Trophoblast cell (in vitro differentiated cells and primary cell): ENCODE data around the gene LMAN1L.

Experiments used
- DNase-seq, 2 donors: peaks; one replicate each; pipeline ENCODE4 v3.0.0-alpha.2; 2016
- H2AFZ ChIP-seq: 2 replicates; pipeline ENCODE4 v1.6.1; 2013; ENCODE audit warnings: low read length, moderate library complexity, mild to moderate bottlenecking; ENCODE audit not compliant: insufficient read depth, poor library complexity
- H2AK5ac ChIP-seq: 2 replicates; pipeline ENCODE4 v1.6.1; 2013; ENCODE audit warnings: mild to moderate bottlenecking, low read length
- H2BK120ac ChIP-seq: 2 replicates; pipeline ENCODE4 v1.6.1; 2013; ENCODE audit warnings: low read length, mild to moderate bottlenecking, moderate library complexity; ENCODE audit not compliant: insufficient read depth, poor library complexity
- H2BK12ac ChIP-seq: 2 replicates; pipeline ENCODE4 v1.6.1; 2013; ENCODE audit warnings: mild to moderate bottlenecking, low read length, moderate library complexity
- H2BK5ac ChIP-seq: 2 replicates; pipeline ENCODE4 v1.6.1; 2013; ENCODE audit warnings: low read length, low read depth, moderate library complexity, mild to moderate bottlenecking; ENCODE audit not compliant: poor library complexity
- H3K14ac ChIP-seq: 2 replicates; pipeline ENCODE4 v1.6.1; 2013; ENCODE audit warnings: mild to moderate bottlenecking, low read length
- H3K18ac ChIP-seq: 2 replicates; pipeline ENCODE4 v1.6.1; 2013; ENCODE audit warnings: mild to moderate bottlenecking, low read length
- H3K23ac ChIP-seq: 2 replicates; pipeline ENCODE4 v1.6.1; 2013; ENCODE audit warnings: low read length
- H3K27ac ChIP-seq: 2 replicates; pipeline ENCODE4 v1.5.1; 2013; ENCODE audit warnings: low read depth, mild to moderate bottlenecking, inconsistent platforms, low read length, moderate library complexity
- H3K27me3 ChIP-seq: 2 replicates; pipeline ENCODE4 v1.6.1; 2013; ENCODE audit warnings: inconsistent platforms, mild to moderate bottlenecking, low read length, moderate library complexity; ENCODE audit not compliant: insufficient read depth
- H3K36me3 ChIP-seq, 2 experiments: 1 replicate in 1 of 2; 2 replicates in 1 of 2; pipeline ENCODE4 v1.6.1; 2013; ENCODE audit warnings: low read length in 2 of 2, mild to moderate bottlenecking in 2 of 2, moderate library complexity in 1 of 2; ENCODE audit not compliant: insufficient read depth in 2 of 2, control insufficient read depth in 1 of 2
- H3K4ac ChIP-seq: 2 replicates; pipeline ENCODE4 v1.6.1; 2013; ENCODE audit warnings: low read depth, mild to moderate bottlenecking, low read length, moderate library complexity
- H3K4me1 ChIP-seq, 2 experiments: 1 replicate in 1 of 2; 2 replicates in 1 of 2; pipeline ENCODE4 v1.6.1; 2013; ENCODE audit warnings: low read length in 2 of 2, mild to moderate bottlenecking in 2 of 2, moderate library complexity in 1 of 2; ENCODE audit not compliant: insufficient read depth in 2 of 2, control insufficient read depth in 1 of 2
- H3K4me2 ChIP-seq: 2 replicates; pipeline ENCODE4 v1.6.1; 2013; ENCODE audit warnings: inconsistent platforms, mild to moderate bottlenecking, low read length, moderate library complexity
- H3K4me3 ChIP-seq: 2 replicates; pipeline ENCODE4 v1.5.1; 2013; ENCODE audit warnings: mild to moderate bottlenecking, low read depth, low read length, inconsistent platforms
- H3K79me1 ChIP-seq: one replicate; pipeline ENCODE4 v1.6.1; 2013; ENCODE audit warnings: low read length
- H3K79me2 ChIP-seq: 2 replicates; pipeline ENCODE4 v1.6.1; 2013; ENCODE audit warnings: low read length, mild to moderate bottlenecking; ENCODE audit not compliant: control insufficient read depth, insufficient read depth, poor library complexity
- H3K9ac ChIP-seq: 2 replicates; pipeline ENCODE4 v1.6.1; 2013; ENCODE audit warnings: mild to moderate bottlenecking, low read length
- H3K9me3 ChIP-seq: 2 replicates; pipeline ENCODE4 v1.6.1; 2013; ENCODE audit warnings: low read depth, mild to moderate bottlenecking, control low read depth, inconsistent platforms, low read length; ENCODE audit not compliant: insufficient read depth
- H4K12ac ChIP-seq: 2 replicates; pipeline ENCODE4 v1.6.1; 2013; ENCODE audit warnings: low read depth, mild to moderate bottlenecking, low read length, moderate library complexity
- H4K8ac ChIP-seq: 2 replicates; pipeline ENCODE4 v1.6.1; 2013; ENCODE audit warnings: low read depth, mild to moderate bottlenecking, low read length, moderate library complexity
- H4K91ac ChIP-seq: one replicate; pipeline ENCODE4 v1.6.1; 2013; ENCODE audit warnings: low read depth, mild to moderate bottlenecking, low read length, moderate library complexity
- WGBS: extraction: QIAGEN DNeasy Blood & Tissue Kit; methylation state at CpG from one replicate; pipeline ENCODE4 v1.1.7; 2013; ENCODE audit warnings: missing lambda C conversion rate; ENCODE audit not compliant: insufficient read length, insufficient coverage; ENCODE audit errors: extremely low coverage; 5-methylcytosine and 5-hydroxymethylcytosine counted together

Gene LMAN1L

DNA sequence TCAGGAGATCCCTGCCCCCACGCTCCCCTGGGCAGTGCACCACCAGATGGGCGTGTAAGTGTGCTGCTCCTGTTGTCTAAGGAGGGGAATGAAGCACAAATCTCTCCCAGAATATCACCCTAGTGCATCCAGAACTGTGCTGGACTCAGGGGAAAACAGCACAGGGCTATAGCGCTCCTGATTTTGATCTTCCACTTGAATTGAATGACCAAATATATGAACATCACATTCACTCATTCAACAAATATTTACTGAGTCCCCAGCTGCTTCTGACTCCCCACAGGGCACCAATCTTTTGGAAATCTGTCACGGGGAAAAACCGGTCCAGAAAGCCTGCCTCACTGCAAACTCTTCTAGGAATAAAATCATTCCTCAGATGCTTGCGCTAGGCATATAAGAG, 16.2 kb downstream of the LMAN1L start:
- H2AK5ac ChIP-seq = no peak overlapping the region
- H2BK120ac ChIP-seq = no peak overlapping the region
- no peak overlapping the region for H4K91ac ChIP-seq
- no peak overlapping the region for H3K4me3 ChIP-seq
- H4K12ac ChIP-seq = no peak overlapping the region
- H3K4ac ChIP-seq = no peak overlapping the region
- H2AFZ ChIP-seq = no peak overlapping the region
- H3K4me1 ChIP-seq = no peaks in the 10 kb centered on the region
- WGBS = no CpG with 5 or more reads among the region's 6 CpGs
- H3K9me3 ChIP-seq = peaks cover under 1% of the 10 kb centered on the region
- H3K23ac ChIP-seq = no peak overlapping the region
- H3K27ac ChIP-seq = no peak overlapping the region
- no peak overlapping the region for H4K8ac ChIP-seq
- no peak overlapping the region for H3K14ac ChIP-seq
- no peaks in the 10 kb centered on the region for H3K79me2 ChIP-seq
- no peak for DNase-seq
- no peak overlapping the region for H2BK5ac ChIP-seq
- no peaks in the 10 kb centered on the region for H3K36me3 ChIP-seq
- no peak overlapping the region for H3K9ac ChIP-seq
- H3K4me2 ChIP-seq = no peak overlapping the region
- no peaks in the 10 kb centered on the region for H3K79me1 ChIP-seq
- no peak overlapping the region for H3K18ac ChIP-seq
- peaks cover 8% of the 10 kb centered on the region for H3K27me3 ChIP-seq
- H2BK12ac ChIP-seq = no peak overlapping the region

DNA sequence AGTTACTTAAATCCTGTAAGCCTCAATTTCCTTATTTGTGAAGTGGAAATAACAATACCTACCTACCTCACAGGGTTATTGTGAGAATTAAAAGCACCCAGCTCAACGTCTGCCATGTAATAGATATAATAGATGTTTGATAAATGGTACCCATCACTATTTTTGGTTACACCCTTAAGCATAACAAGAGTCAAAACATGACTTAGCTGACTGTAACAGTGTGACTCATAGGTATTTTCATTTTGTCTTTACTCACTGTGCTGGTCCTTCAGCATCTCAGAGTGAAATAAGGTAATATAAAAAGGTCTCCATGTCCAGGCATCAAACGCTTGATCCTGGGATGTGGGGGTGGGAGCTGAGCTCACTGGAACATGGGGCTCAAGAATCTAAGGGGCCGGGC, 16.9 kb downstream of the LMAN1L start:
- Histone ChIP-seq H2BK120ac (no peak overlapping the region), H2AK5ac (no peak overlapping the region), H3K4ac (no peak overlapping the region), H3K79me2 (no peaks in the 10 kb centered on the region), H2BK5ac (no peak overlapping the region), H4K8ac (no peak overlapping the region), H3K27me3 (peaks cover 8% of the 10 kb centered on the region), H3K9ac (no peak overlapping the region), H3K36me3 (no peaks in the 10 kb centered on the region), H3K4me1 (no peaks in the 10 kb centered on the region), H2BK12ac (no peak overlapping the region), H3K23ac (no peak overlapping the region), H3K14ac (no peak overlapping the region), H3K9me3 (no peaks in the 10 kb centered on the region), H3K79me1 (no peaks in the 10 kb centered on the region), H4K91ac (no peak overlapping the region), H2AFZ (no peak overlapping the region), H3K4me2 (no peak overlapping the region), H3K4me3 (no peak overlapping the region), H4K12ac (no peak overlapping the region), H3K27ac (no peak overlapping the region), H3K18ac (no peak overlapping the region)
- WGBS = no CpG with 5 or more reads among the region's 3 CpGs
- no peak for DNase-seq

DNA sequence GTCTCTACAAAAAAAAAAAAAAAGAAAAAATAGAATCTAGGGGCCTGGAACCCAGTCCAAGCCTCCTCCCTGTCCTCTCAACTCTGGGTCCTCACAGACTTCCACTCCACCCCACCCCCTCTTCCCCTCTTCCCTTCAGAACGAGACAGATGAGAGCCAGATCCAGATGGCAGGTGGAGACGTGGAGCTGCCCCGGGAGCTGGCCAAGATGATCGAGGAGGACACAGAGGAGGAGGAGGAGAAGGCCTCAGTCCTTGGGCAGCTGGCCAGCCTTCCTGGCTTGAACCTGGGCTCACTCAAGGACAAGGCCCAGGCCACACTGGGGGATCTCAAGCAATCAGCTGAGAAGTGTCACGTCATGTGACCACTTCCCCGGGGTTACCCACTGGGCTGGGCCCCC, 17.4 kb downstream of the LMAN1L start:
- Histone ChIP-seq H3K18ac (no peak overlapping the region), H3K4me2 (no peak overlapping the region), H3K36me3 (no peaks in the 10 kb centered on the region), H2AK5ac (no peak overlapping the region), H4K8ac (no peak overlapping the region), H3K4me3 (no peak overlapping the region), H2BK120ac (no peak overlapping the region), H4K12ac (no peak overlapping the region), H2BK5ac (no peak overlapping the region), H3K4ac (no peak overlapping the region), H3K14ac (no peak overlapping the region), H3K23ac (no peak overlapping the region), H3K27me3 (peaks cover 8% of the 10 kb centered on the region), H3K4me1 (no peaks in the 10 kb centered on the region), H2BK12ac (no peak overlapping the region), H3K9me3 (no peaks in the 10 kb centered on the region), H4K91ac (no peak overlapping the region), H3K79me1 (no peaks in the 10 kb centered on the region), H3K9ac (no peak overlapping the region), H3K79me2 (no peaks in the 10 kb centered on the region), H3K27ac (no peak overlapping the region), H2AFZ (no peak overlapping the region)
- no peak for DNase-seq
- no CpG with 5 or more reads among the region's 6 CpGs for WGBS

DNA sequence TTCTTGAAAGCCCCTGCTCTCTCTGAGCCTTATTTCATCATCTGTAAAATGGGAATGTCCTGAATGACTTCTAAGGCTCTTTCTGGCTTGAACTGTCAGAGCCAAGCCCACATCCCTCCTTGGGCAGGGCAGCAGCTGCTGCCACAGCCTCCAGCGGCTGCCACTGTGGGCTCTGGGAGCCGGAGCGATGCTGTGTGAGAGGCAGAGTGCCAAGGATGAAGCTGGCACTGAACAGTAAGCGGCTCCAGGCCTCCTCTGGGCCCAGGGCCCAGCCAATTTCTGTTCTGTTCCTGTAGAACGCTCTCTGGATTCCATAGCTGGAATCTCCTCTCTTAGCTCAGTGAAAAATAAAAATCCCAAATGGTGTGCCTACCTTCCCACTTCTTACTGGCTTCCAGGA, 18.2 kb downstream of the LMAN1L start:
- Histone ChIP-seq H3K27ac (no peak overlapping the region), H4K12ac (no peak overlapping the region), H3K4me2 (no peak overlapping the region), H3K79me2 (no peaks in the 10 kb centered on the region), H3K14ac (no peak overlapping the region), H4K8ac (no peak overlapping the region), H3K4me1 (peaks cover 0 to 3% of the 10 kb centered on the region in 2 experiments), H3K36me3 (peaks cover 0 to 3% of the 10 kb centered on the region in 2 experiments), H2AK5ac (no peak overlapping the region), H3K79me1 (no peaks in the 10 kb centered on the region), H3K18ac (no peak overlapping the region), H3K4me3 (no peak overlapping the region), H3K27me3 (peaks cover 6% of the 10 kb centered on the region), H3K9ac (no peak overlapping the region), H4K91ac (no peak overlapping the region), H2BK5ac (no peak overlapping the region), H3K9me3 (no peaks in the 10 kb centered on the region), H2BK12ac (no peak overlapping the region), H2BK120ac (no peak overlapping the region), H3K4ac (no peak overlapping the region), H3K23ac (no peak overlapping the region), H2AFZ (no peak overlapping the region)
- no CpG with 5 or more reads among the region's 5 CpGs for WGBS
- DNase-seq = no peak
